CD14-positive monocyte (primary cell): Measurements from ENCODE around the gene ARHGAP30. TPM values are rescaled to one million over a fixed set of nuclear protein-coding genes. Genes with fewer than 3 reads are reported as not detected.

ENCODE experiments used
- DNase-seq, 3 donors: peaks; one replicate each; pipeline ENCODE4 v3.0.0-alpha.2; 2011 to 2022
- H2AFZ ChIP-seq: 2 replicates; pipeline ENCODE4 v1.6.0; 2012; ENCODE audit warnings: mild to moderate bottlenecking, low read depth, low read length, inconsistent platforms; ENCODE audit not compliant: insufficient read depth, poor library complexity, severe bottlenecking
- H3K27ac ChIP-seq, 2 donors: 1 replicate in 1 of 2; 2 replicates in 1 of 2; pipeline ENCODE4 v1.5.1; 2012 to 2013; ENCODE audit warnings: low read length in 2 of 2, control low read depth in 1 of 2, inconsistent platforms in 1 of 2, low read depth in 1 of 2, mild to moderate bottlenecking in 1 of 2
- H3K27me3 ChIP-seq, 2 donors: one replicate each; pipeline versions ENCODE4 v1.6.0 to v1.6.1; 2011 to 2013; ENCODE audit warnings: low read length in 2 of 2; ENCODE audit not compliant: control insufficient read depth in 2 of 2, insufficient read depth in 2 of 2
- H3K36me3 ChIP-seq, 2 donors: replicated peaks in 1 of 2; 1 replicate in 1 of 2; 2 replicates in 1 of 2; pipeline versions ENCODE4 v1.5.1 to v1.6.1; 2012 to 2013; ENCODE audit warnings: low read length in 2 of 2, control low read depth in 1 of 2, inconsistent platforms in 1 of 2, mild to moderate bottlenecking in 1 of 2; ENCODE audit not compliant: insufficient read depth in 2 of 2, control insufficient read depth in 1 of 2
- H3K4me1 ChIP-seq, 2 donors: 1 replicate in 1 of 2; 2 replicates in 1 of 2; pipeline versions ENCODE4 v1.5.1 to v1.6.1; 2012 to 2013; ENCODE audit warnings: low read length in 2 of 2, control low read depth in 1 of 2, inconsistent platforms in 1 of 2, mild to moderate bottlenecking in 1 of 2, moderate library complexity in 1 of 2; ENCODE audit not compliant: insufficient read depth in 2 of 2, control insufficient read depth in 1 of 2
- H3K4me2 ChIP-seq: replicated peaks from 2 replicates; pipeline ENCODE3; 2012; ENCODE audit warnings: low read length, moderate library complexity, mild to moderate bottlenecking; ENCODE audit not compliant: poor library complexity, severe bottlenecking; ENCODE audit errors: extremely low read depth
- H3K4me3 ChIP-seq, 3 experiments: fragments of 200-600 bp in 1 of 3; sonication (generic) in 1 of 3; replicated peaks in 1 of 3; 1 replicate in 2 of 3; 2 replicates in 1 of 3; pipeline ENCODE4 v1.5.1; 2011 to 2013; ENCODE audit warnings: low read length in 3 of 3, mild to moderate bottlenecking in 3 of 3, control low read depth in 2 of 3, low read depth in 2 of 3, inconsistent platforms in 1 of 3, moderate library complexity in 1 of 3
- H3K79me2 ChIP-seq: 2 replicates; pipeline ENCODE4 v1.6.0; 2012; ENCODE audit warnings: mild to moderate bottlenecking, control low read depth, inconsistent platforms, low read length, moderate library complexity; ENCODE audit not compliant: insufficient read depth
- H3K9ac ChIP-seq: 2 replicates; pipeline ENCODE4 v1.6.0; 2017; ENCODE audit warnings: low read length, mild to moderate bottlenecking; ENCODE audit not compliant: insufficient read depth, poor library complexity, severe bottlenecking
- H3K9me3 ChIP-seq, 2 donors: replicated peaks in 1 of 2; 1 replicate in 1 of 2; 2 replicates in 1 of 2; pipeline versions ENCODE4 v1.5.1 to v1.6.1; 2012 to 2013; ENCODE audit warnings: low read length in 2 of 2, control low read depth in 1 of 2; ENCODE audit not compliant: control insufficient read depth in 1 of 2, insufficient read depth in 1 of 2
- H4K20me1 ChIP-seq: 2 replicates; pipeline ENCODE4 v1.6.0; 2012; ENCODE audit warnings: mild to moderate bottlenecking, low read length, control low read depth, moderate library complexity; ENCODE audit not compliant: insufficient read depth
- H3K27ac Mint-ChIP-seq, 7 donors: one replicate each; pipeline ENCODE4 v1.8.0; 2020; ENCODE audit warnings: mild to moderate bottlenecking in 7 of 7, mixed read lengths in 7 of 7, moderate library complexity in 6 of 7, inconsistent platforms in 2 of 7
- H3K27me3 Mint-ChIP-seq, 3 donors: one replicate each; pipeline ENCODE4 v1.8.0; 2021 to 2022; ENCODE audit warnings: low read depth in 3 of 3, mild to moderate bottlenecking in 3 of 3, mixed read lengths in 3 of 3, moderate library complexity in 3 of 3, inconsistent platforms in 1 of 3
- H3K36me3 Mint-ChIP-seq, 2 donors: one replicate each; pipeline ENCODE4 v1.8.0; 2020; ENCODE audit warnings: mixed read lengths in 2 of 2, inconsistent platforms in 1 of 2, mild to moderate bottlenecking in 1 of 2
- H3K4me1 Mint-ChIP-seq: one replicate; pipeline ENCODE4 v1.8.0; 2020; ENCODE audit warnings: mild to moderate bottlenecking, mixed read lengths
- H3K4me3 Mint-ChIP-seq, 2 donors: one replicate each; pipeline ENCODE4 v1.8.0; 2020; ENCODE audit warnings: mild to moderate bottlenecking in 2 of 2, mixed read lengths in 2 of 2, moderate library complexity in 1 of 2
- H3K9me3 Mint-ChIP-seq, 7 donors: one replicate each; pipeline ENCODE4 v1.8.0; 2020 to 2022; ENCODE audit warnings: mixed read lengths in 7 of 7, mild to moderate bottlenecking in 6 of 7, moderate library complexity in 6 of 7, inconsistent platforms in 2 of 7
- CTCF ChIP-seq: fragments of 200-600 bp; IDR thresholded peaks from one replicate; pipeline ENCODE4 v1.8.0; 2022; ENCODE audit warnings: antibody characterized with exemption, mild to moderate bottlenecking
- WGBS: methylation state at CpG from one replicate; pipeline ENCODE4 v1.1.5; 2013; ENCODE audit warnings: missing lambda C conversion rate; ENCODE audit not compliant: insufficient coverage; 5-methylcytosine and 5-hydroxymethylcytosine counted together
- intact Hi-C, 2 donors: fragments of 100-400 bp; cut with micrococcal nuclease; formaldehyde crosslinking; loops; one replicate each; pipeline versions ENCODE4 v1.15.0 to v1.15.1; 2023
- polyA plus RNA-seq, 3 donors: library from polyadenylated mRNA; depleted of rRNA in 1 of 3; unstranded in 2 of 3; stranded (reverse) in 1 of 3; fragments of 300-500 nt in 2 of 3; fragments of >200 nt in 1 of 3; fragmentation: Illumina TruSeq in 2 of 3; gene quantifications; 1 replicate in 2 of 3; 2 replicates in 1 of 3; pipeline ENCODE4 v1.2.3, GENCODE V29; 2012 to 2021

Gene ARHGAP30
- polyA plus RNA-seq, 3 donors: 101 to 140 (median 129) TPM

GRCh38 chr1:161052899-161053298, 16.8 kb downstream of the ARHGAP30 start:
- Mint-ChIP-seq H3K27ac (peak overlapping the region in 5 of 7 donors; percentile 40 to 77 (median 60)), H3K9me3 (no peaks in the 10 kb centered on the region), H3K36me3 (peaks cover 88 to 98% of the 10 kb centered on the region in 2 donors), H3K27me3 (no peaks in the 10 kb centered on the region), H3K4me1 (peaks cover 38% of the 10 kb centered on the region), H3K4me3 (no peak overlapping the region)
- Histone ChIP-seq H2AFZ (no peak overlapping the region), H4K20me1 (peaks cover 87% of the 10 kb centered on the region), H3K4me3 (no peak overlapping the region), H3K36me3 (peaks cover 90 to 97% of the 10 kb centered on the region in 2 donors), H3K4me2 (no peak overlapping the region), H3K9me3 (no peaks in the 10 kb centered on the region), H3K79me2 (peaks cover 83% of the 10 kb centered on the region), H3K27me3 (no peaks in the 10 kb centered on the region), H3K4me1 (peaks cover 21 to 37% of the 10 kb centered on the region in 2 donors), H3K27ac (peak overlapping the region in 1 of 2 donors; percentile 53), H3K9ac (no peak overlapping the region)
- TF ChIP-seq CTCF: no peak
- intact Hi-C loops: loop anchor here in 1 of 2 donors (10.0 kb wide), 1 partner anchor 58 kb away; no protein-coding TSS in a partner anchor
- WGBS: 100% methylated on average over 2 of the region's 3 CpGs
- DNase-seq: no peak

- H3K27ac Mint-ChIP-seq: peak overlapping the region in 4 of 7 donors; percentile 30 to 63 (median 62)
- peaks cover 37 to 54% of the 10 kb centered on the region in 2 donors for H3K4me1 ChIP-seq
Measured at GRCh38 chr1:161051219-161051618, 18.5 kb downstream of the ARHGAP30 start.

More at GRCh38 chr1:161051219-161051618, 18.5 kb downstream of the ARHGAP30 start:
- Histone ChIP-seq H3K36me3 (peaks cover 81 to 89% of the 10 kb centered on the region in 2 donors), H3K4me2 (no peak overlapping the region), H3K4me3 (no peak overlapping the region), H3K79me2 (peaks cover 67% of the 10 kb centered on the region), H3K27ac (peak overlapping the region; percentile 13 to 50), H3K9me3 (no peaks in the 10 kb centered on the region), H3K9ac (no peak overlapping the region), H4K20me1 (peaks cover 70% of the 10 kb centered on the region), H3K27me3 (no peaks in the 10 kb centered on the region), H2AFZ (no peak overlapping the region)
- Mint-ChIP-seq H3K4me3 (no peak overlapping the region), H3K27me3 (no peaks in the 10 kb centered on the region), H3K36me3 (peaks cover 80 to 92% of the 10 kb centered on the region in 2 donors), H3K9me3 (no peaks in the 10 kb centered on the region), H3K4me1 (peaks cover 55% of the 10 kb centered on the region)
- DNase-seq: no peak
- TF ChIP-seq CTCF: no peak
- WGBS: 99% methylated on average over 9 of the region's 10 CpGs
- intact Hi-C loops: loop anchor here in 1 of 2 donors (10.0 kb wide), 1 partner anchor 56 kb away; no protein-coding TSS in a partner anchor
